Measurements from ENCODE around the gene RSL24D1.

- TF ChIP-seq CTCF (conservative IDR thresholded peaks at IDR 0.05) = no peak
- TF ChIP-seq EZH2 (IDR thresholded peaks at IDR 0.05; ENCODE audit: low read depth) = no peak
These were observed 37.5 kb upstream of the RSL24D1 start for GRCh38 chr15:55234104-55234799.
